ENCODE data around the gene FGF4.

DNA sequence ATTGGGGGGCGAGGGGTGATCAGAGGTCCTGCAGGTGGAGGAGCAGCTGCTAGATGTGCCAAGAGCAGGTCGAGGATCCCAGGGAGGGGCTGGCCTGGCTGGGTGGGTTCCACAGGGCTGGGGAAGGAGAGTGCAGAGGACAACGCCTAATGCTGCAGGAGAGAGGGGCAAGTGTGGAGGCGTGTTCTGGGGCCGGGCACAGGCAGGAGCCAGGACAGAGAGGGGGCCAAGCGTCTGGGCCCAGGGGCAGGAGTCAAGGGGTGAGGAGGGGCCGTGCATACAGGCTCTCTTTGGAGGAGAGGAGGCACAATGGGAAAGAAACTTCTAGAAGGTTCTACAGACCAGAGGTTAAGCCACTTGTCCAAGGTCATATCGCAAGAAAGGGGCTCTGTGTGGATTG is 44.6 kb downstream of the FGF4 start:
- TF ChIP-seq POLR2AphosphoS5 (IDR thresholded peaks at IDR 0.05; ENCODE audit: borderline replicate concordance, low read depth, low read length) (no peak), EZH2 (IDR thresholded peaks at IDR 0.05) (no peak)
